ENCODE measurements around the gene SH3PXD2A.

Gene SH3PXD2A

GRCh38 chr10:103751667-103752290 is 103.6 kb downstream of the SH3PXD2A start:
- Mint-ChIP-seq H3K4me1 (ENCODE audit: low read depth) (peaks cover 16% of the 10 kb centered on the region), H3K27ac (no peak overlapping the region), H3K9me3 (peaks cover 5% of the 10 kb centered on the region), H3K27me3 (no peaks in the 10 kb centered on the region), H3K4me3 (no peak overlapping the region), H3K36me3 (ENCODE audit: low read depth) (no peaks in the 10 kb centered on the region)
- DNase-seq: no peak

GRCh38 chr10:103750836-103751235 is 104.5 kb downstream of the SH3PXD2A start:
- Mint-ChIP-seq H3K36me3 (ENCODE audit: low read depth) (no peaks in the 10 kb centered on the region), H3K27ac (no peak overlapping the region), H3K9me3 (peaks cover 5% of the 10 kb centered on the region), H3K27me3 (no peaks in the 10 kb centered on the region), H3K4me1 (ENCODE audit: low read depth) (peaks cover 22% of the 10 kb centered on the region), H3K4me3 (no peak overlapping the region)
- no peak for DNase-seq

GRCh38 chr10:103749779-103750178 is 105.6 kb downstream of the SH3PXD2A start:
- H3K36me3 Mint-ChIP-seq (ENCODE audit: low read depth): no peaks in the 10 kb centered on the region
- H3K4me1 Mint-ChIP-seq (ENCODE audit: low read depth): peaks cover 33% of the 10 kb centered on the region
- no peak for DNase-seq
- no peak overlapping the region for H3K4me3 Mint-ChIP-seq
- no peaks in the 10 kb centered on the region for H3K27me3 Mint-ChIP-seq
- no peak overlapping the region for H3K27ac Mint-ChIP-seq
- H3K9me3 Mint-ChIP-seq: peaks cover 5% of the 10 kb centered on the region

GRCh38 chr10:103748020-103748419 is 107.4 kb downstream of the SH3PXD2A start:
- Mint-ChIP-seq H3K36me3 (ENCODE audit: low read depth) (no peaks in the 10 kb centered on the region), H3K27ac (peak overlapping the region; percentile 2), H3K4me3 (no peak overlapping the region), H3K27me3 (no peaks in the 10 kb centered on the region), H3K4me1 (ENCODE audit: low read depth) (peaks cover 37% of the 10 kb centered on the region), H3K9me3 (peaks cover 5% of the 10 kb centered on the region)
- DNase-seq: no peak

- peaks cover 2% of the 10 kb centered on the region for H3K9me3 Mint-ChIP-seq
- no peaks in the 10 kb centered on the region for H3K36me3 Mint-ChIP-seq (ENCODE audit: low read depth)
- no peak overlapping the region for H3K4me3 Mint-ChIP-seq
- peak overlapping the region; percentile 11 for H3K27ac Mint-ChIP-seq
- peaks cover 40% of the 10 kb centered on the region for H3K4me1 Mint-ChIP-seq (ENCODE audit: low read depth)
- no peak for DNase-seq
- no peaks in the 10 kb centered on the region for H3K27me3 Mint-ChIP-seq
These were observed 108.0 kb downstream of the SH3PXD2A start for GRCh38 chr10:103747193-103747865.

GRCh38 chr10:103746598-103746997 is 108.8 kb downstream of the SH3PXD2A start:
- H3K4me1 Mint-ChIP-seq (ENCODE audit: low read depth): peaks cover 40% of the 10 kb centered on the region
- no peaks in the 10 kb centered on the region for H3K9me3 Mint-ChIP-seq
- H3K36me3 Mint-ChIP-seq (ENCODE audit: low read depth): no peaks in the 10 kb centered on the region
- H3K27ac Mint-ChIP-seq: no peak overlapping the region
- no peak overlapping the region for H3K4me3 Mint-ChIP-seq
- no peak for DNase-seq
- H3K27me3 Mint-ChIP-seq: no peaks in the 10 kb centered on the region

- no peaks in the 10 kb centered on the region for H3K36me3 Mint-ChIP-seq (ENCODE audit: low read depth)
- peaks cover 40% of the 10 kb centered on the region for H3K4me1 Mint-ChIP-seq (ENCODE audit: low read depth)
- peak; percentile 66 for DNase-seq
- H3K9me3 Mint-ChIP-seq: no peaks in the 10 kb centered on the region
- no peak overlapping the region for H3K4me3 Mint-ChIP-seq
- H3K27ac Mint-ChIP-seq: peak overlapping the region; percentile 82
- H3K27me3 Mint-ChIP-seq: no peaks in the 10 kb centered on the region
These were observed 109.8 kb downstream of the SH3PXD2A start for GRCh38 chr10:103745341-103746247.

- H3K9me3 Mint-ChIP-seq: no peaks in the 10 kb centered on the region
- DNase-seq: no peak
- peak overlapping the region; percentile 44 for H3K27ac Mint-ChIP-seq
- no peaks in the 10 kb centered on the region for H3K27me3 Mint-ChIP-seq
- H3K36me3 Mint-ChIP-seq (ENCODE audit: low read depth): no peaks in the 10 kb centered on the region
- H3K4me1 Mint-ChIP-seq (ENCODE audit: low read depth): peaks cover 33% of the 10 kb centered on the region
- H3K4me3 Mint-ChIP-seq: no peak overlapping the region
These were observed 112.6 kb downstream of the SH3PXD2A start for GRCh38 chr10:103742824-103743223.

- Mint-ChIP-seq H3K9me3 (no peaks in the 10 kb centered on the region), H3K27me3 (no peaks in the 10 kb centered on the region), H3K4me3 (no peak overlapping the region), H3K27ac (no peak overlapping the region), H3K4me1 (ENCODE audit: low read depth) (peaks cover 15% of the 10 kb centered on the region), H3K36me3 (ENCODE audit: low read depth) (no peaks in the 10 kb centered on the region)
- DNase-seq: no peak
These were observed 114.8 kb downstream of the SH3PXD2A start for GRCh38 chr10:103740611-103741010.

- no peaks in the 10 kb centered on the region for H3K9me3 Mint-ChIP-seq
- no peak for DNase-seq
- H3K36me3 Mint-ChIP-seq (ENCODE audit: low read depth): no peaks in the 10 kb centered on the region
- H3K27ac Mint-ChIP-seq: no peak overlapping the region
- H3K4me1 Mint-ChIP-seq (ENCODE audit: low read depth): peaks cover 2% of the 10 kb centered on the region
- no peak overlapping the region for H3K4me3 Mint-ChIP-seq
- no peaks in the 10 kb centered on the region for H3K27me3 Mint-ChIP-seq
These were observed 116.2 kb downstream of the SH3PXD2A start for GRCh38 chr10:103739039-103739764.

- H3K27ac Mint-ChIP-seq: no peak overlapping the region
- DNase-seq: no peak
- H3K4me3 Mint-ChIP-seq: no peak overlapping the region
- H3K36me3 Mint-ChIP-seq (ENCODE audit: low read depth): no peaks in the 10 kb centered on the region
- H3K27me3 Mint-ChIP-seq: no peaks in the 10 kb centered on the region
- no peaks in the 10 kb centered on the region for H3K9me3 Mint-ChIP-seq
- H3K4me1 Mint-ChIP-seq (ENCODE audit: low read depth): peaks cover 1% of the 10 kb centered on the region
These were observed 117.5 kb downstream of the SH3PXD2A start for GRCh38 chr10:103737735-103738367.

- no peak overlapping the region for H3K27ac Mint-ChIP-seq
- no peaks in the 10 kb centered on the region for H3K27me3 Mint-ChIP-seq
- H3K4me3 Mint-ChIP-seq: no peak overlapping the region
- no peaks in the 10 kb centered on the region for H3K36me3 Mint-ChIP-seq (ENCODE audit: low read depth)
- DNase-seq: no peak
- H3K4me1 Mint-ChIP-seq (ENCODE audit: low read depth): no peaks in the 10 kb centered on the region
- H3K9me3 Mint-ChIP-seq: no peaks in the 10 kb centered on the region
These were observed 118.6 kb downstream of the SH3PXD2A start for GRCh38 chr10:103736763-103737162.

GRCh38 chr10:103736044-103736443 is 119.3 kb downstream of the SH3PXD2A start:
- Mint-ChIP-seq H3K9me3 (no peaks in the 10 kb centered on the region), H3K27ac (no peak overlapping the region), H3K4me3 (no peak overlapping the region), H3K36me3 (ENCODE audit: low read depth) (no peaks in the 10 kb centered on the region), H3K27me3 (no peaks in the 10 kb centered on the region), H3K4me1 (ENCODE audit: low read depth) (no peaks in the 10 kb centered on the region)
- DNase-seq: no peak

GRCh38 chr10:103734731-103735130 is 120.6 kb downstream of the SH3PXD2A start:
- no peak overlapping the region for H3K27ac Mint-ChIP-seq
- no peaks in the 10 kb centered on the region for H3K27me3 Mint-ChIP-seq
- no peak for DNase-seq

More at GRCh38 chr10:103734731-103735130, 120.6 kb downstream of the SH3PXD2A start:
- Mint-ChIP-seq H3K4me3 (no peak overlapping the region), H3K4me1 (ENCODE audit: low read depth) (no peaks in the 10 kb centered on the region), H3K9me3 (no peaks in the 10 kb centered on the region), H3K36me3 (ENCODE audit: low read depth) (no peaks in the 10 kb centered on the region)
